Psoas muscle (tissue), 8 donors: Measurements from ENCODE around the gene CBFB. TPM values are rescaled to one million over a fixed set of nuclear protein-coding genes. Genes with fewer than 3 reads are reported as not detected.
A peak's percentile ranks its signal among the peaks of the same experiment; 100 is the strongest.

Source experiments
- ATAC-seq, 4 donors: fragments of 200-7000 bp; cut with Tn5 transposase; one replicate each; pipeline ENCODE4 v1.9.1; 2020; ENCODE audit warnings: moderate library complexity in 3 of 4, mild to moderate bottlenecking in 2 of 4
- DNase-seq, 2 donors: peaks; one replicate each; pipeline ENCODE4 v3.0.0-alpha.2; 2020
- H3K27ac ChIP-seq: fragments of 200-600 bp; one replicate; pipeline ENCODE4 v1.8.0; 2022
- H3K27me3 ChIP-seq, 3 donors: fragments of 200-600 bp in 1 of 3; one replicate each; pipeline versions ENCODE4 v1.6.1 to v1.8.0; 2013 to 2022; ENCODE audit warnings: low read length in 2 of 3, mild to moderate bottlenecking in 2 of 3, moderate library complexity in 1 of 3; ENCODE audit not compliant: insufficient read depth in 3 of 3
- H3K36me3 ChIP-seq, 2 donors: fragments of 200-600 bp in 1 of 2; one replicate each; pipeline versions ENCODE4 v1.6.1 to v1.8.0; 2013 to 2022; ENCODE audit warnings: low read depth in 1 of 2, mild to moderate bottlenecking in 1 of 2, moderate library complexity in 1 of 2; ENCODE audit not compliant: insufficient read depth in 1 of 2
- H3K4me1 ChIP-seq: fragments of 200-600 bp; one replicate; pipeline ENCODE4 v1.8.0; 2022
- H3K4me3 ChIP-seq: fragments of 200-600 bp; one replicate; pipeline ENCODE4 v1.8.0; 2022; ENCODE audit warnings: mild to moderate bottlenecking
- H3K9me3 ChIP-seq: fragments of 200-600 bp; one replicate; pipeline ENCODE4 v1.8.0; 2022
- WGBS, 3 donors: extraction: QIAGEN DNeasy Blood & Tissue Kit; methylation state at CpG; one replicate each; pipeline versions ENCODE4 v1.1.6 to v1.1.7; 2013; 5-methylcytosine and 5-hydroxymethylcytosine counted together
- intact Hi-C, 2 donors: fragments of 100-400 bp; cut with DNase I; formaldehyde crosslinking; loops; one replicate each; pipeline versions ENCODE4 v1.11.0 to v1.14.2; 2022
- polyA plus RNA-seq, 3 donors: library from polyadenylated mRNA; stranded (reverse); fragments of 200-250 nt; gene quantifications; one replicate each; pipeline ENCODE4 v1.2.3, GENCODE V29; 2013
- total RNA-seq, 4 donors: library from RNA; stranded (reverse); fragmentation: NEBNext Ultra II Directional in 2 of 4; extraction: Animal tissue kit (Norgen Biotek cat#: 25700) in 2 of 4; gene quantifications; one replicate each; pipeline versions ENCODE4 v1.2.1 to v1.2.4, GENCODE V29; 2021 to 2023
- TF ChIP-seq, protein P1 (sequence below): fragments of 200-600 bp; IDR thresholded peaks from one replicate; pipeline ENCODE4 v1.8.0; 2022; ENCODE audit warnings: antibody characterized with exemption
- donor health status: healthy with polysubstance abuse.
- donor health status: DM: no; HTN: no; CAD: no; lungs with moderate emphysema.
- donor health status: Bipolar disorder and iron deficiency.
- donor health status: healthy.
- donor health status: DM: yes; HTN: yes; CAD: no.
- donor health status: DM: no; HTN: no; CAD: no.
- donor health status: DM: no; HTN: no; CAD: no.
- donor health status: DM: yes; HTN: yes; CAD: no.

Gene CBFB
- total and polyA plus RNA-seq, 7 donors, result 24.3 to 66.1 (median 51.4) TPM

DNA sequence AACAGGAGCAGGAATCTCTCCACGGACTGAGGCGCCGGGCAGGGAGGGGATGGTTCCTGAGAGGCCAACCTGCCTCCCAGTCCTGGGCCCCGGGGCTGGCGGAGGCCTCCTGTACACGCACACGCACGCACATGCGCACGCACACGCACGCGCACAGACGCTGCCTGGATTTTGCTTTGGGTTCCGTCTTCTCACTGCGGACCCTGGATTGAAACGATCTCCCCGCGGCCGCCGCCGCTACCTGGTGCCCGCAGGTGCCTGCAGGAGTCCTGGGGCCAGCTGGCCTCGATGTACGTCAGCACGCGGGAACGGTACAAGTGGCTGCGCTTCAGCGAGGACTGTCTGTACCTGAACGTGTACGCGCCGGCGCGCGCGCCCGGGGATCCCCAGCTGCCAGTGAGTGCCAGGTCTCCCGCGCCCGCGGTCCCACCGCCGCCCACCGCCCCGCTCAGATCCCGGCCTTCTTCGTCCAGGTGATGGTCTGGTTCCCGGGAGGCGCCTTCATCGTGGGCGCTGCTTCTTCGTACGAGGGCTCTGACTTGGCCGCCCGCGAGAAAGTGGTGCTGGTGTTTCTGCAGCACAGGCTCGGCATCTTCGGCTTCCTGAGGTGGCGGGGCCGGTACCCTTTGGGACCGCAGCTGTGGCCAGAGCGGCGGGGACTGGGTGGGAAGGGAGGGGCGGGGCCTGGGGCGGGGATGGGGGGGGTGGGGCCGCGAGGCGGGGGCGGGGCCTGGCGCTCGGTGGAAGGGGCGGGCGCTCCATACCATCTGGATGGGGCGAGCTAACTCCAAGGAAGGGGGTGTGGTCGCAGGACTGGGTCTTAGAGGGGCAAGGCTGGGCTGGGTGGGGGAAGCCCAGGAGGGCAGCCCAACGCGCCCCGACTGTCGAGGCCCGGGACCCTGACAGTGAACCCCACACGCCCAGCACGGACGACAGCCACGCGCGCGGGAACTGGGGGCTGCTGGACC, 28.3 kb upstream of the CBFB start:
- intact Hi-C loops, result loop anchor here in 1 of 2 donors (5.0 kb wide), 1 partner anchor 38 kb away; the partner anchor contains the start of gene CES3
- H3K9me3 ChIP-seq, result no peaks in the 10 kb centered on the region
- ATAC-seq (peak; percentile 28 to 41 (median 34)), DNase-seq (peak; percentile 57 to 73)
- no peaks in the 10 kb centered on the region for H3K27me3 ChIP-seq
- TF ChIP-seq, protein P1, sequence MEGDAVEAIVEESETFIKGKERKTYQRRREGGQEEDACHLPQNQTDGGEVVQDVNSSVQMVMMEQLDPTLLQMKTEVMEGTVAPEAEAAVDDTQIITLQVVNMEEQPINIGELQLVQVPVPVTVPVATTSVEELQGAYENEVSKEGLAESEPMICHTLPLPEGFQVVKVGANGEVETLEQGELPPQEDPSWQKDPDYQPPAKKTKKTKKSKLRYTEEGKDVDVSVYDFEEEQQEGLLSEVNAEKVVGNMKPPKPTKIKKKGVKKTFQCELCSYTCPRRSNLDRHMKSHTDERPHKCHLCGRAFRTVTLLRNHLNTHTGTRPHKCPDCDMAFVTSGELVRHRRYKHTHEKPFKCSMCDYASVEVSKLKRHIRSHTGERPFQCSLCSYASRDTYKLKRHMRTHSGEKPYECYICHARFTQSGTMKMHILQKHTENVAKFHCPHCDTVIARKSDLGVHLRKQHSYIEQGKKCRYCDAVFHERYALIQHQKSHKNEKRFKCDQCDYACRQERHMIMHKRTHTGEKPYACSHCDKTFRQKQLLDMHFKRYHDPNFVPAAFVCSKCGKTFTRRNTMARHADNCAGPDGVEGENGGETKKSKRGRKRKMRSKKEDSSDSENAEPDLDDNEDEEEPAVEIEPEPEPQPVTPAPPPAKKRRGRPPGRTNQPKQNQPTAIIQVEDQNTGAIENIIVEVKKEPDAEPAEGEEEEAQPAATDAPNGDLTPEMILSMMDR, result no peak
- H3K27ac ChIP-seq, result peak overlapping the region; percentile 1
- H3K4me3 ChIP-seq, result peak overlapping the region; percentile 67
- H3K36me3 ChIP-seq, result no peaks in the 10 kb centered on the region
- peaks cover 9% of the 10 kb centered on the region for H3K4me1 ChIP-seq
- 5 to 6% (median 6%) methylated on average over 65 to 88 of the region's 89 CpGs for WGBS, 3 donors

DNA sequence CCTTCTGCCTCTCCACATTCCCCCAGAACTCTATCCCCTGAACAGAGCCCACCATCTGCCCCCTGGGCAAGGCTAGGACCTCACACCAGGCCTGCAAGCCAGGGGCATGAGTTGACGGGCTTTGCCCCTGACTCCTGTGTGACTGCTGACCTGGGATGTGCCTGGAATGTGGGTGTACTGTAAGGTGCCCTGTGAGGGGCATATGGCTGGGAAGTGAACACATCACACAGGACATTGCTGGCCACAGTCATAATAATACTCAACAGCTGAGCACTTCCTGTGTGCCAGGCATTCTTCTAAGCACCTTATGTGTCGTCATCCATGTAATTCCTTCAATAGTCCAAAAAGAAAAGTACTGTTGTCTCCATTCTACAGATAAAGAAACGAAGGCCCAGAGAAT, 27.2 kb upstream of the CBFB start:
- Histone ChIP-seq H3K4me1 (peaks cover under 1% of the 10 kb centered on the region), H3K27me3 (no peaks in the 10 kb centered on the region), H3K9me3 (no peaks in the 10 kb centered on the region), H3K4me3 (no peak overlapping the region), H3K27ac (no peak overlapping the region), H3K36me3 (no peaks in the 10 kb centered on the region)
- WGBS, 3 donors, result 84 to 88% (median 88%) methylated on average over 3 of the region's 3 CpGs
- intact Hi-C loops, result loop anchor here in 1 of 2 donors (5.0 kb wide), 1 partner anchor 39 kb away; the partner anchor contains the start of gene CES3
- DNase-seq (no peak), ATAC-seq (no peak)
- TF ChIP-seq, protein P1, result no peak

DNA sequence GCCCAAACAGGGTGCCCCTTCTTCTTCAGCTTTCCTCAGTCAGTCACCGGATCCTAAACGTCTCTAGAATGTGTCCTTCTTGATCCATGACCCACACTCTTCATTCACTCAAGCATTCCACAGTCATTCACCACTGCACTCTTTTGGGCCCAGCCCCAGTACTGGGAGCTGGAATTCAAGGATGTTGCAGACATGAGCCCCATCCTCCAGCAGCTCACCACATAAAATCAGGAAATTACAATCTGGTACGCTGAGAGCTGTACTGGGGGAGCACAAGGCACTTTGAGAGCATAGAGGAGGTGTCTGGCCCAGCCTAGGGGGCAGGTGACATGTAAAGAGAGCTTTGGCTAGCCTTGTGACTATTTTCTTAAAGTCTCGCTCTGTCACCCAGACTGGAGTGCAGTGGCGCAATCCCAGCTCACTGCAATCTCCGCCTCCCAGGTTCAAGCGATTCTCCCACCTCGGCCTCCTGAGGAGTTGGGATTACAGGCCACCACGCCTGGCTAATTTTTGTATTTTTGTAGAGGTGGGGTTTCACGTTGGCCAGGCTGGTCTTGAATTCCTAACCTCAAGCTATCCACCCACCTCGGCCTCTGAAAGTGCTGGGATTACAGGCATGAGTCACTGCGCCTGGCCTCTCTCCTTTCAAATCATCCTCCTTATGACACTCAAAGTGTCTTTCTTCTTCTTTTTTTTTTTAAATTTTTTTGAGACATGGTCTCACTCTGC, 21.9 kb upstream of the CBFB start:
- H3K27ac ChIP-seq, result no peak overlapping the region
- no peak for ATAC-seq
- no peaks in the 10 kb centered on the region for H3K4me1 ChIP-seq
- TF ChIP-seq, protein P1, result no peak
- H3K36me3 ChIP-seq, result no peaks in the 10 kb centered on the region
- H3K4me3 ChIP-seq, result no peak overlapping the region
- intact Hi-C loops, result no loop called here
- no peaks in the 10 kb centered on the region for H3K9me3 ChIP-seq
- no peaks in the 10 kb centered on the region for H3K27me3 ChIP-seq
- DNase-seq, result no peak
- WGBS, 3 donors, result 86 to 89% (median 86%) methylated on average over 12 of the region's 12 CpGs

DNA sequence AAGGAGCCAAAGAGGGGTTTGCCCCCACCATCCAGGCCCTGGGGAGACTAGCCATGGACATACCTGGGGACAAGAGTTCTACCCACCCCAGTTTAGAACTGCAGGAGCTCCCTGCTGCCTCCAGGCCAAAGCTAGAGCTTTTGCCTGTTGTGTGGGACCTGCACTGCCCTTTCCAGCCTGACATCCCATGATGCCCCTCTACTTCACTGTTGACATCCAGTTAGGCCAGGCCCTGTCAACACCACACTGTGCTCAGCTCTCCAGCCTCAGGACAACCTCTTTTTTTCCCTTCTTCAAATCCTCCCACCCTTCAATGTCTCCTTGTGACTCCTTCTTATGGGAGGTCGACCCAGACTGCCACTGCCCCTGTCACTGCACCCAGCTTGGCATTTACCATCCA, 19.8 kb upstream of the CBFB start:
- Histone ChIP-seq H3K4me3 (no peak overlapping the region), H3K36me3 (no peaks in the 10 kb centered on the region), H3K27me3 (no peaks in the 10 kb centered on the region), H3K4me1 (peaks cover 9% of the 10 kb centered on the region), H3K9me3 (no peaks in the 10 kb centered on the region), H3K27ac (no peak overlapping the region)
- no peak for DNase-seq
- intact Hi-C loops, result no loop called here
- no peak for ATAC-seq
- TF ChIP-seq, protein P1, result no peak
- WGBS, 3 donors, result 61 to 71% (median 68%) methylated on average over 1 of the region's 1 CpG
